ENCODE results near the gene DUSP7. TPM values are rescaled to one million over a fixed set of nuclear protein-coding genes. Genes with fewer than 3 reads are reported as not detected.

Gene DUSP7
- total RNA-seq: 10 to 100 TPM; 14.0 to 39.7 (median 26.3) TPM

GRCh38 chr3:52056521-52056967 lies at the start of gene DUSP7:
Gene DUSP7 (minus strand): TSS chr3:52056571. CDS start chr3:52056366, 205 bp downstream.
- Histone ChIP-seq H3K27ac (peak within 1 kb of the TSS; percentile 92 to 98 (median 94)), H3K27me3 (no peaks in the 10 kb centered on the region), H3K4me3 (peak within 1 kb of the TSS; percentile 63 to 93 (median 81)), H3K36me3 (peaks cover 0 to 14% of the 10 kb centered on the region in 2 donors), H3K4me1 (peaks cover 37 to 41% of the 10 kb centered on the region in 2 donors), H3K9me3 (no peaks in the 10 kb centered on the region)
- in situ Hi-C loops (cut with MboI; ENCODE audit: low sequenced_read_pairs in 4 of 4) (loop anchor here (5.0 to 10.0 kb wide), 3 partner anchors 52 to 88 kb away; no protein-coding TSS in a partner anchor), intact Hi-C loops (cut with DNase I; ENCODE audit: low total_unique reads) (loop anchor here (1.0 to 10.0 kb wide), 4 partner anchors 44 to 218 kb away; partner anchors contain the start of genes PARP3, POC1A and WDR82)
- TF ChIP-seq CTCF (IDR thresholded peaks at IDR 0.05 in 4 of 5, conservative IDR thresholded peaks at IDR 0.05 in 1 of 5): no peak
- peak in 1 of 2 donors; percentile 17 for TF ChIP-seq POLR2A (IDR thresholded peaks at IDR 0.05)
- peak; percentile 57 to 67 for DNase-seq
- peak; percentile 60 to 63 for ATAC-seq

- no peak for DNase-seq
- H3K4me1 ChIP-seq: peaks cover 10 to 15% of the 10 kb centered on the region in 2 donors
Measured at GRCh38 chr3:52104684-52105640, 48.6 kb upstream of the DUSP7 start.

GRCh38 chr3:52102934-52103333 lies 46.6 kb upstream of the DUSP7 start:
- Histone ChIP-seq H3K27me3 (no peaks in the 10 kb centered on the region), H3K27ac (no peak overlapping the region), H3K4me1 (peaks cover 0 to 2% of the 10 kb centered on the region in 2 donors), H3K9me3 (no peaks in the 10 kb centered on the region), H3K36me3 (no peaks in the 10 kb centered on the region), H3K4me3 (no peak overlapping the region)
- intact Hi-C loops (cut with DNase I; ENCODE audit: low total_unique reads) (no loop called here), in situ Hi-C loops (cut with MboI; ENCODE audit: low sequenced_read_pairs in 4 of 4) (no loop called here)
- no peak for ATAC-seq
- TF ChIP-seq CTCF (IDR thresholded peaks at IDR 0.05 in 4 of 5, conservative IDR thresholded peaks at IDR 0.05 in 1 of 5) (no peak), POLR2A (IDR thresholded peaks at IDR 0.05) (no peak)
- DNase-seq: no peak

More at GRCh38 chr3:52104684-52105640, 48.6 kb upstream of the DUSP7 start:
- no peak overlapping the region for H3K27ac ChIP-seq
- intact Hi-C loops (cut with DNase I; ENCODE audit: low total_unique reads): no loop called here
- no peaks in the 10 kb centered on the region for H3K27me3 ChIP-seq
- no peak overlapping the region for H3K4me3 ChIP-seq
- no peaks in the 10 kb centered on the region for H3K36me3 ChIP-seq
- no peaks in the 10 kb centered on the region for H3K9me3 ChIP-seq
- no peak for ATAC-seq
- TF ChIP-seq POLR2A (IDR thresholded peaks at IDR 0.05) (no peak), CTCF (IDR thresholded peaks at IDR 0.05 in 4 of 5, conservative IDR thresholded peaks at IDR 0.05 in 1 of 5) (no peak)
- in situ Hi-C loops (cut with MboI; ENCODE audit: low sequenced_read_pairs in 4 of 4): no loop called here

GRCh38 chr3:52099001-52099401 lies 42.6 kb upstream of the DUSP7 start:
- H3K9me3 ChIP-seq: no peaks in the 10 kb centered on the region
- no peaks in the 10 kb centered on the region for H3K27me3 ChIP-seq
- no peak for ATAC-seq
- no peaks in the 10 kb centered on the region for H3K4me1 ChIP-seq
- H3K27ac ChIP-seq: no peak overlapping the region
- no peak for DNase-seq
- intact Hi-C loops (cut with DNase I; ENCODE audit: low total_unique reads): no loop called here
- in situ Hi-C loops (cut with MboI; ENCODE audit: low sequenced_read_pairs in 4 of 4): no loop called here
- no peak for TF ChIP-seq CTCF (IDR thresholded peaks at IDR 0.05 in 4 of 5, conservative IDR thresholded peaks at IDR 0.05 in 1 of 5)
- TF ChIP-seq POLR2A (IDR thresholded peaks at IDR 0.05): no peak
- no peak overlapping the region for H3K4me3 ChIP-seq
- no peaks in the 10 kb centered on the region for H3K36me3 ChIP-seq
